H1 (cell line): ENCODE results near the gene CFAP157. TPM values are rescaled to one million over a fixed set of nuclear protein-coding genes. Genes with fewer than 3 reads are reported as not detected.

Source experiments
- CTCF ChIA-PET: fragments of 300-600 bp; sonication (Branson Sonifier 250); formaldehyde crosslinking; loops from one replicate; lab custom pipeline; 2021; ENCODE audit not compliant: partially characterized antibody; lab: Charles Lee
- POLR2A ChIA-PET: fragments of 300-600 bp; sonication (Branson Sonifier 250); formaldehyde crosslinking; loops from one replicate; lab custom pipeline; 2021; ENCODE audit warnings: inconsistent platforms; ENCODE audit not compliant: partially characterized antibody; lab: Charles Lee
- DNase-seq, 2 experiments: peaks; one replicate each; pipeline versions ENCODE4 v3.0.0 to v3.0.0-alpha.2; 2010 to 2022; ENCODE audit warnings: low spot score in 2 of 2, low read depth in 1 of 2, mixed read lengths in 1 of 2
- FAIRE-seq: peaks from 2 replicates; lab custom pipeline; 2011; peaks lifted over from hg19 to GRCh38; lab: Jason Lieb, UNC
- H2AFZ ChIP-seq: 2 replicates; pipeline ENCODE4 v1.8.1; 2012; ENCODE audit warnings: low read length, inconsistent platforms
- H2AK5ac ChIP-seq: 2 replicates; pipeline ENCODE4 v1.6.1; 2013; ENCODE audit warnings: low read depth, low read length
- H2BK120ac ChIP-seq: replicated peaks from 2 replicates; pipeline ENCODE3; 2013; ENCODE audit warnings: low read depth, low read length, inconsistent platforms
- H2BK12ac ChIP-seq: 2 replicates; pipeline ENCODE4 v1.6.1; 2013; ENCODE audit warnings: low read depth, low read length
- H2BK15ac ChIP-seq: 2 replicates; pipeline ENCODE4 v1.6.1; 2013; ENCODE audit warnings: low read length
- H2BK20ac ChIP-seq: 2 replicates; pipeline ENCODE4 v1.6.1; 2013; ENCODE audit warnings: low read length
- H2BK5ac ChIP-seq: 2 replicates; pipeline ENCODE4 v1.6.1; 2013; ENCODE audit warnings: low read depth, low read length
- H3K14ac ChIP-seq: 2 replicates; pipeline ENCODE4 v1.6.1; 2013; ENCODE audit warnings: inconsistent platforms; ENCODE audit not compliant: insufficient read length
- H3K18ac ChIP-seq: 2 replicates; pipeline ENCODE4 v1.6.1; 2013; ENCODE audit warnings: low read length; ENCODE audit errors: extremely low read depth
- H3K23ac ChIP-seq: 2 replicates; pipeline ENCODE4 v1.6.1; 2013; ENCODE audit warnings: inconsistent platforms; ENCODE audit not compliant: insufficient read length
- H3K23me2 ChIP-seq: 2 replicates; pipeline ENCODE4 v1.6.1; 2013; ENCODE audit warnings: low read depth, low read length
- H3K27ac ChIP-seq: 2 replicates; pipeline ENCODE4 v1.6.1; 2011; ENCODE audit warnings: low read depth, low read length, inconsistent platforms
- H3K27me3 ChIP-seq, 4 experiments: replicated peaks in 1 of 4; 1 replicate in 1 of 4; 2 replicates in 3 of 4; pipeline versions ENCODE4 v1.6.1 to v1.8.1; 2011 to 2013; ENCODE audit warnings: low read length in 3 of 4, mild to moderate bottlenecking in 3 of 4, inconsistent platforms in 2 of 4, mixed read lengths in 2 of 4, moderate library complexity in 1 of 4; ENCODE audit not compliant: control insufficient read depth in 3 of 4, insufficient read depth in 3 of 4; ENCODE audit errors: extremely low read depth in 1 of 4
- H3K36me3 ChIP-seq, 4 experiments: 2 replicates each; pipeline versions ENCODE4 v1.6.1 to v1.8.1; 2011 to 2013; ENCODE audit warnings: mild to moderate bottlenecking in 4 of 4, low read length in 3 of 4, moderate library complexity in 2 of 4, control low read depth in 1 of 4, inconsistent platforms in 1 of 4; ENCODE audit not compliant: insufficient read depth in 4 of 4, control insufficient read depth in 2 of 4
- H3K4ac ChIP-seq: replicated peaks from 2 replicates; pipeline ENCODE3; 2013; ENCODE audit warnings: low read length, low read depth, mixed read lengths, inconsistent platforms; ENCODE audit not compliant: insufficient read length
- H3K4me1 ChIP-seq, 4 experiments: replicated peaks in 1 of 4; 1 replicate in 1 of 4; 2 replicates in 3 of 4; pipeline versions ENCODE4 v1.6.1 to v1.8.1; 2011 to 2013; ENCODE audit warnings: low read length in 3 of 4, inconsistent platforms in 2 of 4, mixed read lengths in 1 of 4; ENCODE audit not compliant: insufficient read depth in 4 of 4, control insufficient read depth in 3 of 4
- H3K4me2 ChIP-seq, 2 experiments: 2 replicates each; pipeline versions ENCODE4 v1.6.1 to v1.8.1; 2011 to 2013; ENCODE audit warnings: low read depth in 2 of 2, low read length in 2 of 2, control low read depth in 1 of 2, inconsistent platforms in 1 of 2, mild to moderate bottlenecking in 1 of 2; ENCODE audit not compliant: insufficient read depth in 1 of 2
- H3K4me3 ChIP-seq, 4 experiments: fragments of 200-600, 300-600 bp in 1 of 4; sonication (generic), shearing (Covaris generic), sonication (Bioruptor Twin) in 1 of 4; 2 replicates each; pipeline versions ENCODE4 v1.5.1 to v1.8.1; 2011 to 2016; ENCODE audit warnings: low read length in 4 of 4, low read depth in 3 of 4, control low read depth in 2 of 4, inconsistent platforms in 2 of 4, mild to moderate bottlenecking in 2 of 4, mixed read lengths in 1 of 4, moderate library complexity in 1 of 4; ENCODE audit not compliant: insufficient read depth in 2 of 4; ENCODE audit errors: extremely low read depth in 1 of 4
- H3K56ac ChIP-seq: replicated peaks from 2 replicates; pipeline ENCODE3; 2013; ENCODE audit warnings: low read depth, mild to moderate bottlenecking, mixed read lengths, low read length, inconsistent platforms; ENCODE audit not compliant: insufficient read length
- H3K79me1 ChIP-seq: 2 replicates; pipeline ENCODE4 v1.6.1; 2013; ENCODE audit warnings: low read depth, low read length, control low read depth
- H3K79me2 ChIP-seq, 2 experiments: 2 replicates each; pipeline versions ENCODE4 v1.6.1 to v1.8.1; 2012 to 2013; ENCODE audit warnings: low read length in 2 of 2, mild to moderate bottlenecking in 2 of 2, inconsistent platforms in 1 of 2; ENCODE audit not compliant: insufficient read depth in 2 of 2, control insufficient read depth in 1 of 2
- H3K9ac ChIP-seq, 4 experiments: replicated peaks in 1 of 4; 1 replicate in 1 of 4; 2 replicates in 3 of 4; pipeline versions ENCODE4 v1.6.1 to v1.8.1; 2011 to 2013; ENCODE audit warnings: low read depth in 3 of 4, low read length in 3 of 4, control low read depth in 2 of 4, mild to moderate bottlenecking in 2 of 4, moderate library complexity in 2 of 4, inconsistent platforms in 1 of 4; ENCODE audit errors: extremely low read depth in 1 of 4
- H3K9me3 ChIP-seq, 2 experiments: 2 replicates each; pipeline versions ENCODE4 v1.6.1 to v1.8.1; 2012 to 2013; ENCODE audit warnings: mild to moderate bottlenecking in 2 of 2, moderate library complexity in 2 of 2, control low read depth in 1 of 2, inconsistent platforms in 1 of 2, low read depth in 1 of 2, low read length in 1 of 2, mixed read lengths in 1 of 2; ENCODE audit not compliant: insufficient read depth in 2 of 2
- H4K20me1 ChIP-seq, 2 experiments: replicated peaks in 1 of 2; 2 replicates each; pipeline versions ENCODE3 to v1.8.1; 2011 to 2013; ENCODE audit warnings: inconsistent platforms in 2 of 2, low read length in 2 of 2, mild to moderate bottlenecking in 1 of 2; ENCODE audit not compliant: insufficient read depth in 2 of 2, control insufficient read depth in 1 of 2
- H4K5ac ChIP-seq: 2 replicates; pipeline ENCODE4 v1.6.1; 2013; ENCODE audit warnings: low read length, low read depth, mixed read lengths, inconsistent platforms; ENCODE audit not compliant: insufficient read length
- H4K8ac ChIP-seq: 2 replicates; pipeline ENCODE4 v1.8.0; 2013; ENCODE audit warnings: mild to moderate bottlenecking, moderate library complexity, low read length, inconsistent platforms; ENCODE audit not compliant: insufficient read depth; ENCODE audit errors: extremely low read depth
- H4K91ac ChIP-seq: replicated peaks from 2 replicates; pipeline ENCODE3; 2013; ENCODE audit warnings: low read length, mixed read lengths, inconsistent platforms; ENCODE audit not compliant: insufficient read length
- ASH2L ChIP-seq: fragments of 200-600, 300-600 bp; sonication (generic); IDR thresholded peaks from one replicate; pipeline ENCODE4 v1.7.1; 2017; ENCODE audit warnings: low read length
- GABPA ChIP-seq: IDR thresholded peaks from 2 replicates; pipeline ENCODE4 v1.6.1; 2011; ENCODE audit warnings: mild to moderate bottlenecking, low read length, moderate library complexity, borderline replicate concordance; ENCODE audit not compliant: insufficient read depth
- WGBS, 2 experiments: shearing (Covaris generic) in 1 of 2; methylation state at CpG; one replicate each; pipeline versions ENCODE4 v1.1.6 to v1.1.7; 2013 to 2015; ENCODE audit warnings: low lambda C conversion rate in 2 of 2, mixed read lengths in 2 of 2, inconsistent platforms in 1 of 2, low coverage in 1 of 2, missing lambda C conversion rate in 1 of 2; ENCODE audit not compliant: insufficient replicate concordance in 2 of 2, insufficient coverage in 1 of 2, insufficient read length in 1 of 2; ENCODE audit errors: extremely low coverage in 1 of 2, missing lambda C conversion rate in 1 of 2; 5-methylcytosine and 5-hydroxymethylcytosine counted together
- polyA plus RNA-seq, 7 experiments: library from polyadenylated mRNA; depleted of rRNA in 3 of 7; stranded (reverse) in 5 of 7; unstranded in 2 of 7; fragments of >200 nt in 5 of 7; fragments of 200-250 nt in 2 of 7; gene quantifications; 1 replicate in 5 of 7; 2 replicates in 1 of 7; 4 replicates in 1 of 7; pipeline versions ENCODE4 v1.2.1 to v1.2.3, GENCODE V29; 2011 to 2013; ENCODE audit warnings: missing spikeins in 2 of 7, mixed read lengths in 2 of 7
- total RNA-seq: library from RNA; stranded (reverse); fragmentation: NEBNext Ultra II Directional; extraction: Animal tissue kit (Norgen Biotek cat#: 25700); gene quantifications from 2 replicates; pipeline ENCODE4 v1.2.1, GENCODE V29; 2021

The CFAP157 gene
- total and polyA plus RNA-seq, 2 of the 8 experiments (the other 6 are each of a cell fraction or from before 2014, with no cell fraction given) = not detected

DNA sequence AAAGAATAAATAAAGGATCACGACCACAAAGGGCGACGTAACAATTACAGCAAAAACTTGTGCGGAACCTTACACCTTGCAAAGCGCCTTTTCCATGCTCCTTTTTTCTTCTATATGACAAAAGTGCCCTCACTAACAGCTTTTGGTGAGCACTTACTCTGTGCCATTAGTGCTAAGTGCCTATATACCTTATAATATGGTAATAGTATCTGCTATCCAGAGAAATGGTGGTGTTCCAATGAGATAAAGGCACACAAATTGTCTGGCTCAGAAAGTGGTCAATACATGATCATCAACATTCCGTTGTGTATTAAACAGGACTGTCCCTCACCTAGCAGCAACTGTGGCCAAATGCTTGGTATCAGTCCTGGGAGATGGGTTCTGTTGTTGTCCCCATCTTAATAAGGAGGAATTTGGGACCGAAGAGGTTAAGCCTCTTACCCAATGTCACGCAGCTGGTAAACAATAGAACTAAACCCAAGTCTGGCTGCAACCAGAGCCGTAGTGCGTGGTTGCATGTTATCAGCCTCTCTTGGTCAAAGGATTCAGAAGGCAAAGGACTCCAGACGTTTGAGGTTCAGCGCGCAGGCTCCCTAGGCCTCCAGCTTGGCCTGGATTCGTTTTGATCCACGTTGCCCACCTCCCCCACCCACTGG lies 28.9 kb downstream of the CFAP157 start:
- Histone ChIP-seq H3K9me3 (no peaks in the 10 kb centered on the region), H3K56ac (no peak overlapping the region), H3K9ac (peak overlapping the region in 1 of 4 experiments; percentile 36; a peak in 2 of 7 replicates), H4K5ac (no peak overlapping the region), H3K18ac (no peak overlapping the region), H3K27me3 (no peaks in the 10 kb centered on the region), H3K4me2 (peak overlapping the region; percentile 0 to 53; a peak in 3 of 4 replicates), H3K14ac (no peak overlapping the region), H3K27ac (peak overlapping the region; percentile 46; the same call in 1 of the 2 replicates), H2AFZ (no peak overlapping the region), H2BK20ac (no peak overlapping the region), H2BK120ac (no peak overlapping the region), H4K91ac (no peak overlapping the region), H3K23me2 (0 out of 2 replicates have a peak, but pooled peaks cover 2% of the 10 kb centered on the region), H4K8ac (no peak overlapping the region), H3K79me2 (no peaks in the 10 kb centered on the region), H2BK12ac (0 out of 2 replicates have a peak overlapping the region, but pooled peaks have one; percentile 19), H4K20me1 (peaks cover 0 to 4% of the 10 kb centered on the region in 2 experiments), H3K4me1 (peaks cover 3 to 11% (median 6%) of the 10 kb centered on the region in 4 experiments; a peak in 6 of 7 replicates), H3K36me3 (no peaks in the 10 kb centered on the region), H2BK15ac (no peak overlapping the region), H3K23ac (no peak overlapping the region), H3K4ac (no peak overlapping the region), H2AK5ac (peak overlapping the region; percentile 2; the same call in 1 of the 2 replicates), H3K4me3 (peak overlapping the region in 2 of 4 experiments; percentile 8 to 78; a peak in 2 of 8 replicates), H3K79me1 (no peaks in the 10 kb centered on the region), H2BK5ac (no peak overlapping the region)
- DNase-seq (no peak), FAIRE-seq (no peak)
- CTCF ChIA-PET = interaction anchor here (0.9 to 4.1 kb wide), 28 partner anchors 11 to 233 kb away, joined by 3 to 34 read pairs (median 8); partner anchors contain the start of genes CDK9, CFAP157, PTRH1 and ST6GALNAC4
- POLR2A ChIA-PET = interaction anchor here (1.3 to 2.7 kb wide), 4 partner anchors 9 to 163 kb away, joined by 5 to 11 read pairs (median 6); no protein-coding TSS in a partner anchor
- WGBS, 2 experiments = 44% methylated on average over 15 of the region's 15 CpGs; no CpG with 5 or more reads in 1 of the 2 experiments
- TF ChIP-seq GABPA = no peak
- TF ChIP-seq ASH2L = peak; percentile 3
